Skeletal muscle satellite cell (primary cell): ENCODE data around the gene ZNF497.

ENCODE experiments used
- H3K27me3 ChIP-seq: 2 replicates; pipeline ENCODE4 v1.7.0; 2013; ENCODE audit warnings: low read length; ENCODE audit not compliant: control insufficient read depth, insufficient read depth
- H3K36me3 ChIP-seq: 2 replicates; pipeline ENCODE4 v1.7.0; 2013; ENCODE audit warnings: mild to moderate bottlenecking, control low read depth, low read length; ENCODE audit not compliant: insufficient read depth
- H3K4me1 ChIP-seq: 2 replicates; pipeline ENCODE4 v1.7.0; 2013; ENCODE audit warnings: low read length; ENCODE audit not compliant: control insufficient read depth, insufficient read depth
- H3K4me2 ChIP-seq: 2 replicates; pipeline ENCODE4 v1.7.0; 2013; ENCODE audit warnings: mild to moderate bottlenecking, low read length
- H3K4me3 ChIP-seq: 2 replicates; pipeline ENCODE4 v1.7.0; 2013; ENCODE audit warnings: low read length
- H3K9ac ChIP-seq: 2 replicates; pipeline ENCODE4 v1.7.0; 2013; ENCODE audit warnings: mild to moderate bottlenecking, low read depth, low read length, moderate library complexity
- H3K9me3 ChIP-seq: replicated peaks from 2 replicates; pipeline ENCODE4 v1.7.0; 2013; ENCODE audit warnings: mild to moderate bottlenecking, control low read depth, low read length

Gene ZNF497

DNA sequence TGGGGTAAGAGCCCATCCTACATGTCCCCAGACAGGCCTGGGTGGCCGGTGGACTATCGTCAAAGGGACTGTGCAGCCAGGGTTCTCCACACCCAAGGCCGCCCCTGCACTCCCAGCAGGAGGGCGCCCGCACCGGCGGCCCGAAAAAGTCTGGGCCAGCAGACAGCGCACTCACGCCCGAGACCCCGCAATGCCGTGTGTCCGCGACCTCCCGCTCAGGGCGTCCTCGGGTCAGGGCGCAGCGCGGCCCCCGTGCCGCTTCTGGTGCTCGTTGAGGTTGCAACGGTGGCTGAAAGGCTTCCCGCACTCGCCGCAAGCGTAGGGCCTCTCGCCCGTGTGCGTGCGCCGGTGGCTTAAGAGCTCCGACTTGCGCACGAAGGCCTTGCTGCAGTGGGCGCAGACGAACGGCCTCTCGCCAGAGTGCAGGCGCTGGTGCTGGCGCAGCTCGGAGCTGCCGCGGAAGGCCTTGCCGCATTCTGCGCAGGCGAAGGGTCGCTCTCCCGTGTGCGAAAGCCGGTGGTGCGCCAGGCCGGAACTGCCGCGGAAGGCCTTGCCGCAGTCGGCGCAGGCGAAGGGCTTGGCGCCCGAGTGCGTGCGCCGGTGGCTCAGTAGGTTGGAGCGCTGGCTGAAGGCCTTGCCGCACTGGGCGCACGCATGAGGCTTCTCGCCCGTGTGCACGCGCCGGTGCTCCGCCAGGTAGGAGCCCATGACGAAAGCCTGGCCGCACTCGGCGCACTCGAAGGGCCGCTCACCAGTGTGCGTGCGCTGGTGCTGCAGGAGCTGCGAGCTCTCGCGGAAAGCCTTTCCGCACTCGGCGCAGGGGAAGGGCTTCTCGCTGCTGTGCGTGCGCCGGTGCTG is 6.4 kb downstream of the ZNF497 start:
- Histone ChIP-seq H3K27me3 (no peaks in the 10 kb centered on the region), H3K9ac (no peak overlapping the region), H3K36me3 (peaks cover 5% of the 10 kb centered on the region), H3K9me3 (no peaks in the 10 kb centered on the region), H3K4me1 (no peaks in the 10 kb centered on the region), H3K4me3 (peak overlapping the region; percentile 49), H3K4me2 (no peak overlapping the region)

DNA sequence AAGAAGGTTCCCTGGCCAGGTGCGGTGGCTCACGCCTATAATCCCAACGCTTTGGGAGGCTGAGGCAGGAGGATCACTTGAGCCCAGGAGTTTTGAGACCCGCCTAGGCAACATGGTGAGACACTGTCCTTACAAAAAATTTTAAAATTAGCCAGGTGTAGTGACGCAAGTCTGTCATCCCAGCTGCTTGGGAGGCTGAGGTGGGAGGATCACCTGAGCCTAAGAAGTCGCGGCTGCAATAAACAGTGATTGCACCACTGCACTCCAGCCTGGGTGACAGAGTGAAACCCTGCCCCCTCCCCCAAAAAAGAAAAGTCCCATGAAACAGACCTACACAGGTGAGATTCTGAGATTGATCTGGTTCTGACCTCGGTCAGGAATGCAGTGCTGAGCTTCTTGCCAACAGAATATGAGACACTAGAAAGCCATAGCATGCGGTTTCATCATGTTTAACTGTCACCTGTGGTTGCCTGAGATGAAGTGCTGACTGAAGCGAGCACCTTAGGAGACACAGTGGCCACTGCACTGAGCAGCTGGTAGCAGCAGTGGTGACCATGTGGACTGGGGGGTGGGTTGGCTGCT is 7.2 kb downstream of the ZNF497 start:
- Histone ChIP-seq H3K9me3 (no peaks in the 10 kb centered on the region), H3K4me3 (no peak overlapping the region), H3K9ac (no peak overlapping the region), H3K36me3 (peaks cover 8% of the 10 kb centered on the region), H3K27me3 (no peaks in the 10 kb centered on the region), H3K4me2 (no peak overlapping the region), H3K4me1 (no peaks in the 10 kb centered on the region)

DNA sequence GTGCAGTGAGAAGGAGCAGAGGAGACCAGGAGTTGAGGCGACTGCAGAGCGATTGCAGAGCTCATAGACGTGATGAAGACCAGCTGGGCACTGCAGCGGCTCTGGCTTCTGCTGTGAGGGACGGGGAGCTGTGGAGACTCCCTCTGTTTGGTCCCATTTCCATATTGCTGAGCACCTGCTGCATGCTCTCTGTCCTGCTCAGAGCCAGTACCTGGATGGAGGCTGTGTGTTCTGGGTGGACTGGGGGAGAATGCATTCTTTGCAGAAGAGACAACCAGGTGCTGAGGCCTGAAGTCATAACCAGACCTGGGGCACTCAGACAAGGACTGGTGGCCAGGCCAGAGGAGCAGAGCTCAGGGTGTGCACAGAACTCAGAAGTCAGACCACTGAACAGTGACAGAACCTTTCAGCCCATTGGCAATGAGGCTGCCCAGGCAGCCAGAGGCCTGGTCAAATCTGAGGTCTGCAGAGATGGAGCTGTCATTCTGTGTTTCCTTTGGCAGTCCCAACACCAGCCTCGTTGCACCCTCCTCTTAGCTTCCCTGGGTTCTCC is 8.0 kb downstream of the ZNF497 start:
- H3K27me3 ChIP-seq = no peaks in the 10 kb centered on the region
- H3K4me1 ChIP-seq = no peaks in the 10 kb centered on the region
- peaks cover 8% of the 10 kb centered on the region for H3K36me3 ChIP-seq
- H3K9ac ChIP-seq = no peak overlapping the region
- no peak overlapping the region for H3K4me2 ChIP-seq
- H3K4me3 ChIP-seq = no peak overlapping the region
- no peaks in the 10 kb centered on the region for H3K9me3 ChIP-seq

DNA sequence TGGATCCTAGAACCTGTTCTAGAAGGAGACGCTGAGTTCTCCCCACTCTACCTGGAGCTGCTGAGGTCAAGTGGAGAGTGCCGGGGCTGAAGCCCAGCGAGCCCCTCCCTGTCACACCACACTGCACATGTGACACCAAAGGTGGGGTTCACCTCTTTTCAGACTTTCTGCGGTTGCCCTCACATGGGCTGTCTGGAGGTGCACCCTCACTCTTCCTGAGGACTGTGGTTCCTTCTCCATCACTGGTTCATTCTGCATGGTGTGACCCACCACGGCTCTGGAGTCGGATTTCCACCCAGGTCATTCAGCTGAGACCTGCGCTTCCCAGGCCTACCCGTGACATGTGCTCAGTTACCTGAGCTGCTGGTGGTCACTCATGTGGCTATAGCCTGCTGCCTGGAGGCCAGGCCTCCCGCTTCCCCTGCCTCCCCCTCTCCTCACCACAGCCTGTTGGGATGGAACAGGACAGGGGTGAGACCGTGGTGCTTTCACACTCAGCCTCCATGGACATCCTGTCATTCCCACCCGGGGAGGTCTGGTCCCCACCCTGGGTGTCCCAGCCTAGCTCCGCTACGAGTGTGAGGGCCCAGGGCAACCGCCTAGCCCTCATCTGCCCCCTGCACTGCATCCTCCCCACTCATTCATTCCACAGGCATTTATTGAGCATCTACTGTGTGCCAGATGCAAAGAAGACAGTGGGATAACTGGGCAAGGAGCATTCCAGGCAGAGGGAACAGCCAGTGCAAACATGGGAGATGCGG is 8.7 kb downstream of the ZNF497 start:
- H3K9me3 ChIP-seq = no peaks in the 10 kb centered on the region
- H3K4me1 ChIP-seq = peaks cover 7% of the 10 kb centered on the region
- no peak overlapping the region for H3K4me2 ChIP-seq
- no peak overlapping the region for H3K4me3 ChIP-seq
- peaks cover 8% of the 10 kb centered on the region for H3K36me3 ChIP-seq
- no peak overlapping the region for H3K9ac ChIP-seq
- no peaks in the 10 kb centered on the region for H3K27me3 ChIP-seq

DNA sequence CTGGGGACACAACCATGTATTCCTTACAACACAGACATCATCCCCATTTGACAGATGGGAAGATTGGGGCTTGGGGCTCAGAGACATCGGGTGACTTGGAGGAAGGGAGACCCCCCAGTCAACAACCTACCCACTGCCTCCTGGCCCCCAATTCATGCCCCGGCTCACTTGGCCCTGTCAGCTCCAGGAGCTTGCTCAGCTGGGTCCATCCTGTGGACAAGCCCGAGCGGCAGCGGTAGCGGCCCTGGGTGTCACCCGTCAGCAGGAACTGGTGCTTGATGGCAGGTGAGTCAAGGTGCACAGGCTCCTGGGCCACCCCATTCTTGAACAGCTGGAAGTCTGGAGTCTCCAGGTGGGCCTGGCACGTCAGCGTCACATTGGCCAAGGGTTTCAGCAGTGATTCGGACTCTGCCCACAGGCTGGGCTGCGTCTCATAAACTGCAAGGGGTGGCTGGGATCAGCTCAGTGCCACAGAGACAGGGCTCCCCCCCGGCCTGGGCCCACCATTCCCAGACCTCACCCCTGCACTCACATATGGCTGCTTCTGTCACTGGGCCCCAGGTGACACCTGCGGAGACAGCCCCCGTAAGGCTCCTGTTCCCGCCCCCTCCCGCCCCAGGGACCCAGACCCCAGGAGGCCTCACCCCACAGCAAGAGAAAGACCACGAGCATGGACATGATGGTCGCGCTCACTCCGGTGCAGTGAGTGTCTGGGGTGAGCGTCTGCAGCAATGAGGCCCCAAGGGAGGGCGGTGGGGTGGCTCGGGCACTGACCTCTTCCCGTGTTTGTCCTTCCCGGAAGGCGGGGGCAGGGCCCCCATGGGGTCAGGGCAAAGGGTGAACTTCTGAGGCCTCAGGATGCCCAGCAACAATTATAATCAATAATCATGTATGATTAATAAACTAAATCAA is 9.5 kb downstream of the ZNF497 start, which contains the start of gene A1BG:
A1BG (minus strand) TSS at position 733 of the 912 bp plus-strand sequence; CDS start at position 678, 55 bp downstream.
- H3K27me3 ChIP-seq = no peaks in the 10 kb centered on the region
- no peak within 1 kb of the TSS for H3K9ac ChIP-seq
- no peak within 1 kb of the TSS for H3K4me3 ChIP-seq
- H3K9me3 ChIP-seq = no peaks in the 10 kb centered on the region
- H3K36me3 ChIP-seq = peaks cover 8% of the 10 kb centered on the region
- no peak within 1 kb of the TSS for H3K4me2 ChIP-seq
- peaks cover 11% of the 10 kb centered on the region for H3K4me1 ChIP-seq

DNA sequence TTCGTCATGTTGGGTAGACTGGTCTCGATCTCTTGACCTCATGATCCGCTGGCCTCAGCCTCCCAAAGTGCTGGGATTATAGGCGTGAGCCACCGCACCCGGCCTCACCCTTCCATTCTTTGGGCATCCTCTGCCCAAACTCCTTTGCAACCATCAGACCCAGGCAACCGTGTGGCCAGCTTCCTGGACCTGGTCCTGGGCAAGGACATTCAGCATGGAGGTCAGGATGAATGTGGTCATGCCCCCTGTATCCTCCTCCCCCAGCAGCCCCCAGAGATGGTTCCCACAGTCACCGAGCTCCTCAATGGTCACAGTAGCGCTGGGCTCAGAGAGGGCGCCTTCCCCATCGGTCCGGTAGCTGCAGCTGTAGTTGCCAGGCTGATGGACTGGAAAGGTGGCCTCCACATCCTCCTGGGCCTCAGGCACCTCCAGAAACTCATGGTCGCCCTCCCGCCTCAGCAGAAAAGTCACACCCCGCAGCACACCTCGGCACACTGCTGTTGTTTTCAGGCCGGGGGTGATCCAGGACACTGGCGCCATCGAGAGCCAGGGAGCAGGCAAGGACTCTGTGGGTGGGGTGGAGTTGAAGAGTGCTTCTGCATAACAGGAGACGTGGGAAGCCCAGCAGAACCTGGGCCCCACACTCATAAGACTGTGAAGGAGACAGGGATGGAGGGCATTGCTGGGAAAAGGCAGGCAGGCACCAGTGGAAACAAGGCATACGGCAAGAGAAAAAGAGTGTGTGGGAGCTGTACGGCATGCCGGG is 10.4 kb downstream of the ZNF497 start:
- no peak overlapping the region for H3K4me2 ChIP-seq
- peaks cover 11% of the 10 kb centered on the region for H3K4me1 ChIP-seq
- no peak overlapping the region for H3K4me3 ChIP-seq
- no peaks in the 10 kb centered on the region for H3K27me3 ChIP-seq
- H3K9ac ChIP-seq = no peak overlapping the region
- no peaks in the 10 kb centered on the region for H3K9me3 ChIP-seq
- peaks cover 8% of the 10 kb centered on the region for H3K36me3 ChIP-seq

DNA sequence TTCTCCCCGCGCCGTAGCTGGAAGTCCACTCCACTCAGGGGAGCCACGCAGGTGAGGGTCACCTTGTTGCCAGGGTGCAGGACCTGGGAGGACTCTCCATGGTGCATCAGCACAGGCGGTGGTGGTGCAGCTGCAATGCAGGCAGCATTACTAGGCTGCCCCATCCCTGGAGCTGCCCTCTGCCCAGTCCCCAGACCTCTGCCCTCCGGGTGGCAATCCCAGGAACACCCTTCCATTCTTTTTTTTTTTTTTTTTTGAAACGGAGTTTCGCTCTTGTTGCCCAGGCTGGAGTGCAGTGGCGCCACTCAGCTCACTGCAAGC is 11.0 kb downstream of the ZNF497 start:
- H3K4me3 ChIP-seq = no peak overlapping the region
- no peak overlapping the region for H3K9ac ChIP-seq
- H3K4me2 ChIP-seq = no peak overlapping the region
- no peaks in the 10 kb centered on the region for H3K27me3 ChIP-seq
- peaks cover 11% of the 10 kb centered on the region for H3K4me1 ChIP-seq
- no peaks in the 10 kb centered on the region for H3K9me3 ChIP-seq
- H3K36me3 ChIP-seq = peaks cover 8% of the 10 kb centered on the region

DNA sequence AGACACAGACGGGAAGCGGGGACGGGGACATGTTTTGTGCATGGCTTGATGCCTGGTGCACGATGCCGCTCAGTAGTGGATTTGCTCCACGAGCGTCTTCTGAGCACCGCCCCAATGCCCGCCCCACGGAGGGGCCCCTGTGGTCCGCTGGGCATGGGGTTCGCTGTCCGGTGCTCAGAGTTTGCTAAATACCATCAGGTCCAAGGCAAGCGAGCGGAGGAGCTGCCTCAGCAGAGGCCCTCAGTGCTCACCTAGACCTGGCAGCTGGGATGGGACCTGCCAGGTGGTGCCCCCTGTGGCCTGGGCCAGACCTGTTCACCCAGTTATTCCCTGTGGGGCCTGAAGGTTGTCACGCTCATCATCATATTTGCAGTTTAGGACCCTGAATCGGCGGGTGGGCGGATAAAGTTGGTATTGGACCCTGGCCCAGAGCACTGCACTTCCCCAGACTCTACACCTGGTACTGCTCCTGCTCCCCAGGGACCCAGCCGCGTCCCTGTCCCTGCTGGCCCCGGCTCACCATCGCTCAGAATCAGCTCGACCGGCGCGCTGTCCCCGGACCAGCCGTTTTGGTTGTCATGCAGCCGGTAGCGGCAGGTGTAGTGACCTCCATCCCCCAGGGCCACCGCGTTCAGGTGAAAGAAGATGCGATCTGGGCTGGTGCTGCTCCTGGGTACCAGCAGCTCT is 11.5 kb downstream of the ZNF497 start:
- H3K36me3 ChIP-seq = peaks cover 8% of the 10 kb centered on the region
- H3K4me3 ChIP-seq = no peak overlapping the region
- H3K9ac ChIP-seq = no peak overlapping the region
- peaks cover 11% of the 10 kb centered on the region for H3K4me1 ChIP-seq
- H3K9me3 ChIP-seq = no peaks in the 10 kb centered on the region
- no peaks in the 10 kb centered on the region for H3K27me3 ChIP-seq
- no peak overlapping the region for H3K4me2 ChIP-seq

DNA sequence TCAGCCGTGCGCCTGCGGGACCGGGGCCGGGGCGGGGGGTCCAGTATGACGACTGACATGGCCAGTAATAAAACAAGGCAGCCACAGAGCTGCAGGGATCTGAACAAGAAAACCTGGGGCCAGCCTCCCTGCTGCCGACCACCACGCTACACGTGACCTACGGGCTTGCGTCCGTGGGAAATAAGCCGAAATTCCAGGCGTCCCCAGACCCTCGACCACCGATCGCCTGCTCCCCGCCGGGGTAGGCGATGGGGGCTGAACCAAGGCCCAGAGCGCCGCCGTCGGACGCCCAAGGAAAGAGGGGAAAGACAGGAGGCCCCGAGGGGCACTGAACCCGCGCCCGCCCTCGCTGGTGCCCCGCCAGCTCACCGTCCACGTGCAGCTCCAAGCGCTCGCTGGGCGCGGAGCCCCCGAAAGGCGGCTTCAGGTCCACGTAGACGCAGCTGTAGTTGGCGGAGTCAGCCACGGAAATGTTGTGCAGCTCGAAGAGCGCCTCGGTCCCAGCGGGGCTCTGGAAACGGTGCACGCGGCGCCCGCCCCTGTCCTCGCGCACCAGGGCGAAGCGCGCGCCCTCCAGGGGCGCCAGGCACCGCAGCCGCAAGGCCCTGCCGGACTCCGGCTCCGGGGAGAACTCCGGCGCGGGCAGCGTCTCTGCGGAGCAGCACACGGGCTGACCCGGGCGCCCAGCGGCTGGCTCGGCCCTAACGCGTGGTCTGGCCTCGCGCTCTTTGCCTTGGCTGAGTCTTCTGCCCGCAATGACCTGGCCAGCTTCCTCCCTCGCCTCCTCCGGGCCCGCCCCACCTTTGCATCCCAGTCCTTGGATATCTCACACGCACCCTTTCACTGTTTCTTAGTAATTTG is 12.3 kb downstream of the ZNF497 start:
- H3K9ac ChIP-seq = no peak overlapping the region
- no peaks in the 10 kb centered on the region for H3K9me3 ChIP-seq
- no peak overlapping the region for H3K4me2 ChIP-seq
- H3K4me1 ChIP-seq = peaks cover 11% of the 10 kb centered on the region
- peaks cover 8% of the 10 kb centered on the region for H3K36me3 ChIP-seq
- no peaks in the 10 kb centered on the region for H3K27me3 ChIP-seq
- H3K4me3 ChIP-seq = no peak overlapping the region
